CD4-positive, alpha-beta T cell treated with Interleukin-15 for 4 hours (primary cell): ENCODE results near the gene LRRC42.
"Not testable (repeated sequence)": the region's sequence is repeated elsewhere in the genome, so short reads cannot be mapped to it uniquely, and the experiment has no call there.

Source experiments
- DNase-seq: peaks from one replicate; pipeline ENCODE4 v3.0.0-alpha.2; 2020; ENCODE audit warnings: low spot score

LRRC42 gene

DNA sequence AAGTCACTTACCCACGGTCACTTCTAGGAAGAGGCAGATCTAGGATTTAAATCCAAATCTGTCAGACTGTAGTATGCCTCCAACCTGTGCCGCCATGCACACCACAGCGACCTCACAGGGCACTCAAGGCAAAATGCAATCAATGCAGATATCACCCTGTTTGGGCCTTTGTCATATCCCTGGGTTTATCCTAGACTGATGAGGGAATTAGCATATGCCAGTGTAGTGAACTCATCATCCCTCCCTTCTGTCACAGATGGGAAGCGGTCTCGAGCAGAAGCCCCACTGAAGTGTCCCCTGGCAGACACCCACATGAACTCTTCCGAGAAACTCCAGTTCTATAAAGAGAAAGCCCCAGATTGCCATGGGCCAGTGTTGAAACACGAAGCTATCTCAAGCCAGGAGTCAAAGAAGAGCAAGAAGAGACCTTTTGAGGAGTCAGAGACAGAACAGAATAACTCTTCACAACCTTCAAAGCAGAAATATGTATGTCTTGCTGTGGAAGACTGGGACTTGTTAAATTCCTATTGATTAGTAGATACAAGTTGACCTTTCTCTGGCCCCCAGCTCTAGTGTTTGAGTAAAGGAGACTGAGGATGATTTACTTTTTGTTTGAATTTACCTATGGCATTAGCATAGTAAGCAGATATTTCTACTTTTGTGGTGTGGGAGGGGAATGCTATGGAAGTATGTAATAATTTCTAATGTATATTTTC lies 21.4 kb downstream of the LRRC42 start:
- no peak for DNase-seq

DNA sequence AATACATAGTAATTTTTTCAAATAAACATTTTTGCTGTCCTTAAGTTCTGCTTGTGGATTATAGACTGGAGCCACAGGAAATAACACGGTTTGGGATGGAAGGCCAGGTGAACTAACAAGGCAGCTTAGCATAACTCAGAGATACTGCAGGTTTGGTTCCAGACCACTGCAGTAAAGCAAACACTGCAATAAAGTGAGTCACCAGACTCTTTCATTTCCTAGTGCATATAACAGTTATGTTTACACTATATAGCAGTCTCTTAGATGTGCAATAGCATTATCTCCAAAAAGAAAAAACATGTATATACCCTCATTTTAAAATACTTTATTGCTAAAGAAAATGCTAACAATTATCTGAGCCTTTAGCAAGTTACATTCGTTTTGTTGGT lies 22.0 kb downstream of the LRRC42 start:
- no peak for DNase-seq

DNA sequence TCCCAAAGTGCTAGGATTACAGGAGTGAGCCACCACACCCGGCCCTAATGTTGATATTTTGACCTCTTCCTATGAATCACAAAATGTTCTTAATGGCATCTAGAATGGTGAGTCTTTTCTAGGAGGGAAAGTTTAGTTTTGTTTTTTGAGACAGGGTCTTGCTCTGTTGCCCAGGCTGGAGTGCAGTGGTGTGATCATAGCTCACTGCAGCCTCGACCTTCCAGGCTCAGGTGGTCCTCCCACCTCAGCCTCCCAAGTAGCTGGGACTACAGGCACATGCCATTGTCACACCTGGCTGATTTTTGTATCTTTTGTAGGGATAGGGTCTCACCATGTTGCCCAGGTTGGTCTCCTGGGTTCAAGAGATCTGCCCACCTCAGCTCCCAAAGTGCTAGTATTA lies 23.2 kb downstream of the LRRC42 start:
- not testable (repeated sequence) for DNase-seq

DNA sequence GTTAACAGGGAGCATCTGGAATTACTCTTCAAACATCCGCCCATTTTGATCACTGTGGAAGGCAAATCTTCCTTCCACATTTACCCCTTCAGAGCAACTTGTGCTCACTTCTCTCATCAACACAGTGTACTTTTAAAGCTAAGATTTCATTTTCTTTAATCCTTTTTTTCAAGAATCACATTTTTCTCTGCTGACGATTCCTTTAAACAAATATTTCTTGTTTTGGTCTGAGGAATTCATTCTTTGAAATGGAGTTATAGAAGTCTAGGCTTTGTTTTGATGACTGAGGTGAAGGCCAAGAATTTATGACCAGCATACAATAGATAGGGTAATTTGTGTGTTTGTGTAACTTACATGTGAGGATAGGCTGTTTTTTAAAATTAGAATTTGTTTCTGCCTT lies 25.6 kb downstream of the LRRC42 start:
- DNase-seq, result no peak

DNA sequence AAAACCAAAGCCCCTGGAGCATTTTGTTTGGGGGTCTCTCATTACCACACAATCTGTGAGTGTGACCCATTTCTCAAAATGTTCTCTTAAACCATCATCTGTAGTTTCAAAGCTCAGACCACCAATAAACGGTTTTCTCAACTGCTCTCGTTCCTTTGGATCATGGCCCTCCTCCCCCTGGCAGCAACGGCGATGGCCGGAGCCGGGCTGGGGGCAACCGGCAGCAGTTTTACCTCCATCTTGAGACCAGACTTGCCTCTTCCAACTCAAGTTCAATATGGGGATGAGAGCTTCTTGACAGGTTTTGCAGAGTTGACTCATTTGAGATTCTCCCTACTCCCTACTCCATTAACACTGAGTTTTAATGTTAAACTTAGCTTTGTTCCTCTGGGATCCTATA lies 29.7 kb downstream of the LRRC42 start:
- no peak for DNase-seq

DNA sequence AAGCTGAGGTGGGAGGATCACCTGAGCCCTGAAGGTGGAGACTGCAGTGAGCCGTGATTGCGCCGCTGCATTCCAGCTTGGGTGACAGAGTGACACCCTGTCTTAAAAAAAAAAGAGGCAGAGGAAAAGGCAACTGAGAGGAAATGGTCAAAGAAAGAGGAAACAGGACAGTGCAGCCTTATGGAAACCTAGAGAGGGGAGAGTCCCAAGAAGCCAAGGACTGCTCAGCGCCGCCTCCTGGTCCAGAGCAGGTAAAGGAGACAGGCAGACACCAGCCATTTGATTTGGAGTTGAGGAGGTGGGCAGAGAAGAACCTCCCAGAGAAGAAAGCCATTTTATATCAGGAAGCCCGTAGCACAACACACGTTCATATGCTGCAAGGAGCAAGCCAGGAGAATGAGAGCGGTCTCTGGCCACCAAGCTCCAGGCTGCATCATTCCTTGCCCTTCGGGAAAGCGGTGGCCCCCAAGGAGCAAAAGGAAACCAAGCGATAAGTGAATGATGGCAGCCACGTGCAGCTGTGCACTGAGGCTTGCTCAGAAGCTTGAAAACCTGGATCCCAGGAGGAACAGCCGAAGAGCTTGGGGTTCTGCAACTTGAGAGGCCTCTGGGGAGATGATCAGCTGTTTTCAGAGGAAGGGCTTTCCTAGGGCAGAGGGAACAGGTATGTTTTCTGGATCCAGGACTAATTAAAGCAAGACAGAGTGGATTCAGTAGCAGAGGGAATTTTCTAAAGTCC lies 33.7 kb downstream of the LRRC42 start:
- no peak for DNase-seq

DNA sequence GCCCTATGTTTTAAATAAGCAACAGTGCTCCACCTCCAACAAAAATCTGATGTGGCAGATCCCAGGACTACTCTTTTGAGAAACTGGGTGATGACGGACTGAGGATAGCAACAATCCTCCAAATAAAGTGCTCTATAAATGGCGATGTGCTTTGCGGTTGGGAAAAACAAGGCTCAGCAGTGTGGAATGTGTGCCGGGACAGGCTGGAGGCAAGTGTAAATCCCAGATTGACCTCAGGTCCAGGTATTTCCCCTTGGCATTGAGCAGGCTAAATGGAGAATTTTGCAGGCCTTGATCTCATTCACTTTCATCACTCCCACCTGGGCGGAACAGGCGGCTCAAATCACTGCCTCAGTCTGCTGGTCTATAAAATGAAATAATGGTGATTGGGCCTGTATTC lies 35.1 kb downstream of the LRRC42 start:
- DNase-seq, result no peak

DNA sequence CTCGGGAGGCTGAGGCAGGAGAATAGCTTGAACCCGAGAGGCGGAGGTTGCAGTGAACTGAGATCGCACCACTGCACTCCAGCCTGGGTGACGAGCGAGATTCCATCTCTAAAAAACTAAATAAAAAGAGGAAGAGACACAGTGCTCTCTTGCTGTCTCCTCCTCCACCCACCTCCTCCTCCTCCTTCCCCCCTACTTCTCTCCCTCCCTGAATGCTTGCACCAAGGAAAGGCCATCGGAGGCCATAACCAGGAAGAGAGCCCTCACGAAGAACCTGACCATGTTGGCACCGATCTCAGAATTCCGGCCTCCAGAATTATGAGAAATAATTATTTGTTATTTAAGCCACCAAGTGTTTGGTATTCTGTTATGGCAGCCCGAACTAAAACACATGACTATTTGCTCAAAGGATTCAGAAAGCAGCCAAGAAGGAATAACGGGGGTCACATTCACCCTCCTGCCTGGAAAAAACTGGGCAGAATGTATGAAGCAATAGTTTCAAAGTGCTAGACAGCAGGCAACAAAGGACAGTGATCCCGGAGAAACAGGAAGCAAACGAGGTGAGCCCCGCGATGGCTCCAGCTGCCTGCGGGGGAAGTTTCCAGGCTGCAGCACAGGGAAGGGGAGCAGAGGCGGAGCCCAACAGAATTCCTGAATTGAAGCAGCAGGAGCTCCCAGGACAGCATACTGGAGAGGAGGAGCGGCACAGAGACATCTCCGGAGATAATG lies 36.0 kb downstream of the LRRC42 start:
- DNase-seq, result no peak

DNA sequence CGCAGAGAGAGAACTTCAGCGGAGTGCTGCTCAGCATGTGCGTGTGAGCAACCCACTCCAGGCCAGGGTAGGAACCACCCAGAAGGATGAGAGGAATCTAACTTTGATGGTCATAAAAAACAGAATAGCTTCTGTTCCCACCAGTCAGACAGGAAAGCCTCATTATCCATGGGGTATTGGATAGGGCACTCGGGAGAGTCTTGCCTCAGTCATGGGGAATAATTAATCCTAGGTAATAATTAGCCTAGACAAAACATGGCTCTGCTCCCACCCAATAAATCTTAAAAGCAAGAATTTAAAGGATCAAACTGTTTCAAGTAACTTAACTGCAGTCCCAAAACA lies 36.6 kb downstream of the LRRC42 start:
- no peak for DNase-seq

DNA sequence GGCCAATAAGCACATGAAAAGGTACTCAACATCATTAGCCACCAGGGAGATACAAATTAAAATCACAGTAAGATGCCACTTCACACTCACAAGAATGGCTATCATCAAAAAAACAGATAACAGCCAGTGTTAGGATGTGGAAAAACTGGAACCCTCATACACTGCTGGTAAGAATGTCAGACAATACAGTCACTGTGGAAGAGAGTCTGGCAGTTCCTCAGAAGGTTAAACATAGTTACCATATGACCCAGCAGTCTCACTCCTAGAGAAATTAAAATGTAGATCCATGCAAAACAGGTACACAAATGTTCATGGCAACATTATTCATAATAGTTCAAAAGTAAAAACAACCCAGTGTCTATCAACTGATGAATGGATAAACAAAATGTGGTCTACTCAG lies 38.6 kb downstream of the LRRC42 start:
- DNase-seq, result no peak

DNA sequence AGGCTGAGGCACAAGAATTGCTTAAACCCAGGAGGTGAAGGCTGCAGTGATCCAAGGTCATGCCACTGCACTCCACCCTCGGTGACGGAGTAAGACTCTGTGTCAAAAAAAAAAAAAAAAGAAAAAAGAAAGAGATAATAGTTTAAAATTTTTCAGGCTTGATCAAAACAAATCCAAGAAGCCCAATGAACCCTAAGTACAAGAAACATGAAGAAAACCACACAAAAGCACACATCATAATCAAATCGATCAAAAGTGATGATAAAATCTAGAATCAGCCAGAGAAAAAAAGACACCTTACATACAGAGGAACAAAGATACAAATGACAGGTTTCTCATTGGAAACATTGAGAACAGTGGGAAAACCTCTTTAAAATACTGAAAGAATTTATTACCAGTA lies 40.3 kb downstream of the LRRC42 start:
- DNase-seq, result no peak

DNA sequence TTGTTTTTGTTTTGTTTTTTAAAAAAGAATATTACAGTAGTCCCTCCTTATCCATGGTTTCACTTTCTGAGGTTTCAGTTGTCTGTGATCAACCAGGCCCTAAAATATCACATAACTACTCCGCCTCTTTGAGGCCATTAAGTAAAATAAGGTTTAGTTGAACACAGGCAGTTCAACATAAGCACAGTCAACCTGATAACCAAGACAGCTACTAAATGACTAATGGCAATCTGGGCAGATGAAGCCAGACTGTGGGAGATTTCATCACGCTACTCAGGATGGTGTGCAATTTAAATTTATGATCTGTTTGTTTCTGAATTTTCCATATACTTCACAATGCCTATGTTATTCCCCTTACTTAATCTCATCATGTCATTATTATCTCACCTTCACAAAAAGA lies 41.7 kb downstream of the LRRC42 start:
- no peak for DNase-seq

DNA sequence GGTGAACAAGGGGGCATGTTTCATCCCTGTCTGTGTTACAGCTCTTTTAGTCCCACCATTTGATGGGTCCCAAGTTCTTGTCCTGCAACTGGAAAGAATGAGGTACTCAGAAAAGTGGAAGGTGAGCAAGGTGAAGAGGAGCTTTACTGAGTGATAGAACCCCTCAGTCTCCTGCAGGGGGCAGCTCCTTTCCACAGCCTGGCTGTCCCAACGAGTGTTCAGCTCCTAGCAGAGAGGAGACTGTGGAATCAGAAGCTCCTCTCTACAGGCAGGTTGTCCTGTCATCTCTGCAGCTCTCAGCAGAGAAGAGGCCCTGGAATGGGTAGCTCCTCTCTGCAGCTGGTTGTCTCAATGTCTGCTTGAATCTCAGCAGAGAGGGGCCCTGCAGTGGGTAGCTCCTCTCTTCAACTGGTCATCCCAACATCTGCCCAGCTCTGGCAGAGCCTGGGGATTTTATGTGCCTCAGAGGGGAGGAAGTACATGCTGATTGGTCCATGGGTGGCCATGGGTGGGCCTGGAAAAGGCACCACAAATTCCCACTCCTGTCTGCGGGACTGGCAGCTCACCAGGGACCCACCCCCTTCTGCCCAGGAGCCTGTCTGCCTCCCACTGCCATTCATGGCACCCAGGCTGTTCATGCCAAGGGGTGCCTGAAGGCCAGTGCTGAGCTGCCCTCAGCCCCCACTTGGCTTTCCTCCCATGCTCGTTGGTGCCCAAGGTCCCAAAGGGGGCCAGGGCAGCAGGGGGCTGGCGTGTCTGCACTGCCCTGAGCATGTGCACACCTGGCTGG lies 46.1 kb downstream of the LRRC42 start:
- no peak for DNase-seq

DNA sequence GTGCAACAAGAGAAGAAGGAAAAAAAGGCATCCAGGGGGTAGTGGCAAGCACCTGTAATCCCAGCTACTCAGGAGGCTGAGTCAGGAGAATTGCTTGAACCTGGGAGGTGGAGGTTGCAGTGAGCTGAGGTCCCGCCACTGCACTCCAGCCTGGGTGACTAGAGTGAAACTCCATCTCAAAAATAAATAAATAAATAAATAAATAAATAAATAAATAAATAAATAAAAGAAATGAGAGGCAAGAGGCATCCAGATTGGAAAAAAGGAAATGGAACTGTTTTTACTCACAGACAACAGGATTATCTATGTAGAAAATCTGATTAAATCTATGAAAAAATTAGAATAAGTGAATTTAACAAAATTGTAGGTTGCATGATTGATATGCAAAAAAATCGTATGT lies 48.4 kb downstream of the LRRC42 start:
- not testable (repeated sequence) for DNase-seq

DNA sequence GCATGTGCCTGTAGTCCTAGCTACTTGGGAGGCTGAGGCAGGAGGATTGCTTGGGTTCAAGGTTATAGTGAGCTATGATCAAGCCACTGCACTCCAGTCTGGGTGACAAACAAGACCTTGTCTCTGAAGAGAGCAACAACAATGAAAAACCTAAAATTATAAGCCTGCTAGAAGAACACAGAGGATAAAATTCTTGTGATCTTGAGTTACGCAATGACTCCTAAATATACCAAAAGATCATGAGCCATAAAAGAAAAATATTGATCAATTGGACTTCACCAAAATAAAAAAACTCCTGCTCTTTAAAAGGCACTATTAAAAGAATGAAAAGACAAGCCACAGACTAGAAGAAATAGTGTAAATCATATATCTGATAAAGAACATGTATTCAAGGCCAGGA lies 49.5 kb downstream of the LRRC42 start:
- no peak for DNase-seq

DNA sequence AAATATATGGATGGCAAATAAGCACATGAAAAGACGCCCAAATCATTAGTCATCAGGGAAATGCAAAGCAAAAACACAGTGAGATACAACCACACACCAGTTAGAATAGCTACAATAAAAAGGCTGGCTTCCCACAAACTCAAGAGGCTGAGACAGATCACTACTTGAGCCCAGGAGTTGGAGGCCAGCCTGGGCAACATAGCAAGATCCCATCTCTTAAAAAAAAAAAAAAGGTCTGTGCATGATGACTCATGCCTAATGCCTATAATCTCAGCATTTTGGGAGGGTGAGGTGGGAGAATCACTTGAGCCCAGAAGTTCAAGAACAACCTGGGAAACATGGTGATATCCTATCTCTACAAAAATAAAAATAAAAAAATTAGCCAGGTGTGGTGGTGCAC lies 52.1 kb downstream of the LRRC42 start:
- no peak for DNase-seq

DNA sequence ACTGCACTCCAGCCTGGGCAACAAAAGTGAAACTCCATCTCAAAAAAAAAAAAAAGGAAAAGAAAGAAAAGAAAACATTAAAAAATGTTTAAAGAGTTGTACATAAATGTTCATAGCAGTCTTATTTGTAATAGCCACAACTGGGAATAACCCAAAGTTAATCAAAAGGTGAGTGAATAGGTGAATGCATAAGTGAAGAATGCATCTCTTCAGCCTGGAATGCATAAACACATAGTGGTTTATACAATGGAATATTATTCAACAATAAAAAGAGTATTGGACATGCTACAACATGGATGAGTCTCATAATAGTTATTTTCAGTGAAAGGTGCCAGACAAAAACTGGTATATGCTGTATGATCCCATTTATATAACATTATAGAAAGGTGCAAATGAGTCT lies 53.8 kb downstream of the LRRC42 start:
- DNase-seq, result no peak

DNA sequence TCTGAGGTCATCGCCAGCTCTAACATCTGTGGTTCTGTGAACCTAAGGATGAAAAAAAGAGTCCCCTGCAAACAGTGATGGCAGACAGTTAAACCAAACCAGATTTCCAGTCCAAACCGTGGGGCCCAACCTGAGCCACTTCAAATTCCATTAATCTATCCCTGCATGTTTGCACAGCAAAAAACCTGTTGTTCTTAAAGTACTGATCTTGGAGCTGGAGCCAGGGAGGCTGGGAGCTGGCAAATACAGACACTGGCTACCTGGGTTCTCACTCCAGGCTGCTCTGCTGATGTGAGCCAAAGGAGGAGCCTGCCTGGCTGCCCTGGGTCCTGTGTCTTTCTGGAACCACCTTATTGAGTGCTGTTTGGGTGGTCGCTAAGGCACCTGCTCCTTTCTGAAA lies 55.4 kb downstream of the LRRC42 start:
- no peak for DNase-seq

DNA sequence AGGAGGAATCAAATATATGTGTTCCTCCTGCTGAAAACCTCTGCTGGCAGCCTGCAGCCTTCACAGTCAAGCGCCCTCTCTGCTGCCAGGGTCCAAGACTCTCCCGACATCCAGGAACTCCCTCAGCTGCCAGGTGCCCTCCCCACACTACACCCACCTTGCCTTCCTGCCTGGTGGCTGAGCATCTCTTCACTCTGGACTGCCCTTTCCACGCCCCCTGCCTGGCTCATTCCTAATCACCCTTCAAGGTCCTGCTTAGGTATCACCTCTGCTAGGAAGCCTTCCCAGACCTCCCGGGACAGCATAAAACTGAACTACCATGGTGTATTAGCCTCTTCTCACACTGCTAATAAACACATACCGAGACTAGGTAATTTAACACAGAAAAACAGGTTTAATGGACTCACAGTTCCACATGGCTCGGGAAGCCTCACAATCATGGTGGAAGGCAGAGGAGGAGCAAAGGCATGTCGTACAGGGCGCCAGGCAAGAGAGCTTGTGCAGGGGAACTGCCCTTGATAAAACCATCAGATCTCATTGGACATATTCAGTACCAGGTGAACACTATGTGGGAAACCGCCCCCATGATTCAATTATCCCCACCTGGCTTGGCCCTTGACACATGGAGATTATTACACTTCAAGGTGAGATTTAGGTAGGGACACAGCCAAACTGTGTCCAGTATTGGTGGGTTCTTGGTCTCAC lies 56.5 kb downstream of the LRRC42 start:
- DNase-seq, result no peak

DNA sequence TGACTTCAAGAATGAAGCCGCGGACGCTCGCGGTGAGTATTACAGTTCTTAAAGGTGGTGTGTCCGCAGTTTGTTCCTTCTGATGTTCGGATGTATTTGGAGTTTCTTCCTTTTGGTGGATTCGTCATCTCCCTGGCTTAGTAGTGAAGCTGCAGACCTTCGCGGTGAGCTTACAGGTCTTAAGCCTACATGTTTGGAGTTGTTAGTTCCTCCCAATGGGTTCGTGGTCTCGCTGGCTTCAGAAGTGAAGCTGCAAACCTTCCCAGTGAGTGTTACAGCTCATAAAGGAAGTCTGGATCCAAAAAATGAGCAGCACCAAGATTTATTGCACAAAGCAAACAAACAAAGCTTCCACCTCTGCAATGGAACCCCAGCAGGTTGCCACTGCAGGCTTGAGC lies 57.1 kb downstream of the LRRC42 start:
- no peak for DNase-seq

DNA sequence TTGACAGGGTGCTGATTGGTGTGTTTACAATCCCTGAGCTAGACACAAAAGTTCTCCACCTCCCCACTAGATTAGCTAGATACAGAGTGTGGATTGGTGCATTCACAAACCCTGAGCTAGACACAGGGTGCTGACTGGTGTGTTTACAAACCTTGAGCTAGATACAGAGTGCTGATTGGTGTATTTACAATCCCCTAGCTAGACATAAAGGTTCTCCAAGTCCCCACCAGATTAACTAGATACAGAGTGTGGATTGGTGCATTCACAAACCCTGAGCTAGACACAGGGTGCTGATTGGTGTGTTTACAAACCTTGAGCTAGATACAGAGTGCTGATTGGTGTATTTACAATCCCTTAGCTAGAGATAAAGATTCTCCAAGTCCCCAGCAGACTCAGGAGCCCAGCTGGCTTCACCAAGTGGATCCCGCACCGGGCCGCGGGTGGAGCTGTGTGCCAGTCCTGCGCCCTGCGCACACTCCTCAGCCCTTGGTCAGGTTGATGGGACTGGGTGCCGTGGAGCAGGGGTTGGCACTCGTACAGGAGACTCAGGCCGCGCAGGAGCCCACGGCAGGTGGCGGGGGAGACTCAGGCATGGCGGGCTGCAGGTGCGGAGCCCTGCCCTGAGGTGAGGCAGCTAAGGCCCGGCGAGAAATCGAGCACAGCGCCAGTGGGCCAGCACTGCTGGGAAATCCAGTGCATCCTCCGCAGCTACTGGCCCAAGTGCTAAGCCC lies 57.8 kb downstream of the LRRC42 start:
- not testable (repeated sequence) for DNase-seq
